Left lung (tissue), 10 donors: ENCODE results near the gene FANCC. TPM values are rescaled to one million over a fixed set of nuclear protein-coding genes. Genes with fewer than 3 reads are reported as not detected.

Experiments
- ATAC-seq: fragments of 200-7000 bp; cut with Tn5 transposase; one replicate; pipeline ENCODE4 v1.9.1; 2020; ENCODE audit warnings: moderate library complexity
- DNase-seq, 4 donors: peaks; one replicate each; pipeline ENCODE4 v3.0.0-alpha.2; 2013 to 2020
- H3K27ac ChIP-seq, 2 donors: fragments of 200-600 bp; sonication (generic) in 1 of 2; one replicate each; pipeline versions ENCODE4 v1.5.0 to v1.8.0; 2020 to 2021
- H3K27me3 ChIP-seq, 2 donors: fragments of 200-600 bp; sonication (generic) in 1 of 2; one replicate each; pipeline versions ENCODE4 v1.5.0 to v1.8.0; 2020 to 2021
- H3K36me3 ChIP-seq, 2 donors: fragments of 200-600 bp; sonication (generic) in 1 of 2; one replicate each; pipeline versions ENCODE4 v1.5.0 to v1.8.0; 2020 to 2021
- H3K4me1 ChIP-seq, 2 donors: fragments of 200-600 bp; one replicate each; pipeline ENCODE4 v1.8.0; 2021
- H3K4me3 ChIP-seq, 2 donors: fragments of 200-600 bp; sonication (generic) in 1 of 2; one replicate each; pipeline versions ENCODE4 v1.5.0 to v1.8.0; 2020 to 2021; ENCODE audit warnings: mild to moderate bottlenecking in 1 of 2
- H3K9me3 ChIP-seq, 2 donors: fragments of 200-600 bp; sonication (generic) in 1 of 2; one replicate each; pipeline versions ENCODE4 v1.5.0 to v1.8.0; 2020 to 2021
- intact Hi-C, 2 donors: fragments of 100-400 bp; cut with DNase I; formaldehyde crosslinking; loops; one replicate each; pipeline versions ENCODE4 v1.11.2 to v1.14.2; 2022
- polyA plus RNA-seq, 6 donors: library from polyadenylated mRNA; unstranded; fragments of 120-200 nt; gene quantifications; one replicate each; pipeline ENCODE4 v1.2.1, GENCODE V29; 2013; ENCODE audit not compliant: insufficient read length in 6 of 6
- total RNA-seq, 2 donors: library from RNA; stranded (reverse); fragmentation: NEBNext Ultra II Directional; extraction: Animal tissue kit (Norgen Biotek cat#: 25700); gene quantifications; one replicate each; pipeline ENCODE4 v1.2.1, GENCODE V29; 2021
- TF ChIP-seq, protein P1 (sequence below), 2 donors: fragments of 200-600 bp; sonication (generic) in 1 of 2; IDR thresholded peaks; one replicate each; pipeline versions ENCODE4 v1.5.0 to v1.8.0; 2021; ENCODE audit warnings: antibody characterized with exemption in 2 of 2
- donor health status: DM: no; HTN: yes; CAD: no.
- donor health status: DM: no; HTN: no; CAD: no.

FANCC gene
- total and polyA plus RNA-seq, 8 donors: 11.5 to 27.4 (median 25.7) TPM

DNA sequence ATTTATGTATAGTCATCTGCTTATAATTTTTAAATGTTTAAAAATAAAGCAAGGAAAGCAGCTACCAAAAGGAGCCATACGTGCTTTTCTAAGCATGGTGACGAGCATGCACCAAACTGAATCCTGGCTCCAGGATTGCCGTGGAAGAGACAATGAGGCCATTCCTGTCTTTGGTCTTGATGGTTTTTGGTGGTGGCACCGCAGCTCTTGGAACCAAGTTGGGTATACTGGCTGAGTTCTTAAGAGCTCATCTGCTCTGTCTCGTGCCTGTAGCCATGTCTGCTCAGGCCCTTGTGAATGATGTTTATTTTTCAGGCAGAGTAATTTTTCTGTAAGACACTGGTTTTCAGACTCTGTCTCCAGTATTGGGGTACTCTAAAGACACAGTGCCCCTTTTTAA, 246.1 kb downstream of the FANCC start:
- no peak overlapping the region for H3K4me3 ChIP-seq
- TF ChIP-seq, protein P1, sequence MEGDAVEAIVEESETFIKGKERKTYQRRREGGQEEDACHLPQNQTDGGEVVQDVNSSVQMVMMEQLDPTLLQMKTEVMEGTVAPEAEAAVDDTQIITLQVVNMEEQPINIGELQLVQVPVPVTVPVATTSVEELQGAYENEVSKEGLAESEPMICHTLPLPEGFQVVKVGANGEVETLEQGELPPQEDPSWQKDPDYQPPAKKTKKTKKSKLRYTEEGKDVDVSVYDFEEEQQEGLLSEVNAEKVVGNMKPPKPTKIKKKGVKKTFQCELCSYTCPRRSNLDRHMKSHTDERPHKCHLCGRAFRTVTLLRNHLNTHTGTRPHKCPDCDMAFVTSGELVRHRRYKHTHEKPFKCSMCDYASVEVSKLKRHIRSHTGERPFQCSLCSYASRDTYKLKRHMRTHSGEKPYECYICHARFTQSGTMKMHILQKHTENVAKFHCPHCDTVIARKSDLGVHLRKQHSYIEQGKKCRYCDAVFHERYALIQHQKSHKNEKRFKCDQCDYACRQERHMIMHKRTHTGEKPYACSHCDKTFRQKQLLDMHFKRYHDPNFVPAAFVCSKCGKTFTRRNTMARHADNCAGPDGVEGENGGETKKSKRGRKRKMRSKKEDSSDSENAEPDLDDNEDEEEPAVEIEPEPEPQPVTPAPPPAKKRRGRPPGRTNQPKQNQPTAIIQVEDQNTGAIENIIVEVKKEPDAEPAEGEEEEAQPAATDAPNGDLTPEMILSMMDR (IDR thresholded peaks at IDR 0.05): no peak
- DNase-seq: no peak
- peaks cover 0 to 33% of the 10 kb centered on the region in 2 donors for H3K36me3 ChIP-seq
- H3K27ac ChIP-seq: no peak overlapping the region
- H3K9me3 ChIP-seq: no peaks in the 10 kb centered on the region
- no peak for ATAC-seq
- intact Hi-C loops: no loop called here
- H3K27me3 ChIP-seq: no peaks in the 10 kb centered on the region
- peaks cover 10 to 23% of the 10 kb centered on the region in 2 donors for H3K4me1 ChIP-seq

DNA sequence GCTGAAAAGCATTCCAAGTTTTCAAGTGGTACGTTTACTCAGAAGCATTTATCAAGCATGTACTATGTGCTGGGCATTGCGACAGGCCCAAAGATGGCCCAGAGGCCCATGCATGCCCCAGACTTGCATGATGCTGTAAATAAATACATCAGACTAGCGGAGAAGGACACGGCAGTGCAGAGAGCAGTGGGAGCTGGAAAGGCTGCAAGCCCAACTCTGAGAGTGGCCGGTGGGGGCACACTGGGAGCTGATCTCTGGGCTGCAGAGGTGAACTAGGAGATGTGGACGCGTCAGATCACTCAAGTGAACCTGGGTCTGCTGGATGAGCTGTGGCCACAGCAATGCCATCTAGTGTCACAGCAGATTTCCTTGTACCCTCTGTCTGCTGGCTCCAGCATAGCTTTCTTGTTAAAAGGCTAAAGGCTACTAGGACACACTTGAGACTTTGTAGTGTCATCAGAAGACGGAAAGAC, 246.9 kb downstream of the FANCC start:
- peak; percentile 13 for ATAC-seq
- Histone ChIP-seq H3K36me3 (peaks cover 0 to 34% of the 10 kb centered on the region in 2 donors), H3K27ac (no peak overlapping the region), H3K4me1 (peaks cover 10 to 21% of the 10 kb centered on the region in 2 donors), H3K9me3 (no peaks in the 10 kb centered on the region), H3K27me3 (no peaks in the 10 kb centered on the region), H3K4me3 (no peak overlapping the region)
- TF ChIP-seq, protein P1 (IDR thresholded peaks at IDR 0.05): no peak
- intact Hi-C loops: no loop called here
- no peak for DNase-seq

DNA sequence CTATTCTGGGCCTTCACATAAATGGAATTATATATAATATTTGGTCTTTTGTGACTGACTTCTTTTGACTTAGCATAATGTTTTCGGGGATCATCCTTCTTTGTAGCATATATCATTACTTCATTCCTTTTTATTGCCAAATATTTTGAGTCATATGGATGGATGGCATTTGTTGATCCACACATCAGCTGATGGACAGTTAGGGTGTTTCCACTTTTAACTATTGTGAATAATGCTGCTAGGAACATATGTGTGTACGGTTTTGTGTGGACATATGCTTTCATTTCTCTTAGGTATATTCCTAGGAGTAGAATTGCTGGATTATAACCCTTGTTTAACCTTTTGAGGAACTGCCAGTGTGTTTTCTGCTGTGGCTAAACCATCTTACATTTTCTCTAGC, 249.6 kb downstream of the FANCC start:
- DNase-seq (no peak), ATAC-seq (no peak)
- Histone ChIP-seq H3K27ac (no peak overlapping the region), H3K9me3 (no peaks in the 10 kb centered on the region), H3K4me3 (no peak overlapping the region), H3K36me3 (peaks cover 0 to 59% of the 10 kb centered on the region in 2 donors), H3K4me1 (peaks cover 9 to 27% of the 10 kb centered on the region in 2 donors), H3K27me3 (no peaks in the 10 kb centered on the region)
- intact Hi-C loops: no loop called here
- TF ChIP-seq, protein P1 (IDR thresholded peaks at IDR 0.05): no peak

DNA sequence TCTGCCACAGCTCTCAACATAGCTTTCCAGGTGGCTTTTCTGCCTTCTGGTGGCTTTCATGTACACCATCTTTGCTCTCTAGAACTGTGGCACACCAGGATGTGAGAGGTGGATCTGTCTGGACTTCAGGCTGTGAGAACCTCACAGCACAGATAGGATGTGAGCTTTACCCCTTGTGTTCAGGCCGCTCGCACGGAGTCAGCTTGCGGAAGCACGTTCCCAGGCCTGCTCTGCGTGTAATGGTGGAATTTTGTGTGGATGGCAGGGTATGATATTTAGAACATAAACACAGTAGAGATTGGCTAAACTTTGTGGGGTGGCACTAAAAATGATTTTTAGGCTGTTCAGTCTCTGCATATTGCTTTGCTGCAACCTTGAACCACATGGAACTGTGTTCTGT, 250.5 kb downstream of the FANCC start:
- ATAC-seq (no peak), DNase-seq (no peak)
- Histone ChIP-seq H3K9me3 (no peaks in the 10 kb centered on the region), H3K36me3 (peaks cover 0 to 66% of the 10 kb centered on the region in 2 donors), H3K4me1 (peaks cover 4 to 24% of the 10 kb centered on the region in 2 donors), H3K27ac (no peak overlapping the region), H3K4me3 (no peak overlapping the region), H3K27me3 (no peaks in the 10 kb centered on the region)
- intact Hi-C loops: no loop called here
- TF ChIP-seq, protein P1 (IDR thresholded peaks at IDR 0.05): no peak

DNA sequence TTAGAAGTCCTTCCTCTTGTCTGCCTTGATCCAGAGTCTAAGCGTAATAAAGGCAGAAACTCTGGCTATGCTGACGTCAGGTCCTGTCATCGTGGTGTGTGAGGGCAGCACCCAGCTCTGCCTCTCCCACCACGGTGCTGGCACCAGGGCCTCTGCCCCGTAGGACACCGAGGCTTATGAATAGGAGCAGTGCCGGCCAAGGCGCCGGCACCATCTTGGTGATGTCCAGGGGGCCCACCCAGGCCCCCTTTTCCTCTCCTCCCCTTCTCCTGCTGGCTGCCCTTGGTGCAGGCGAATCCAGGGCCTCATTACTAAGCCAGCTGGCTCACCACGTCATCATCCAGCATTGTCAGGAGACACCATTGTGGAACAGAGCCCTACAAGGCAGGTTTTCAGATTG, 252.3 kb downstream of the FANCC start:
- Histone ChIP-seq H3K36me3 (peaks cover 0 to 66% of the 10 kb centered on the region in 2 donors), H3K9me3 (no peaks in the 10 kb centered on the region), H3K4me1 (peaks cover 0 to 23% of the 10 kb centered on the region in 2 donors), H3K27me3 (no peaks in the 10 kb centered on the region), H3K4me3 (no peak overlapping the region), H3K27ac (peak overlapping the region; percentile 16 to 21)
- intact Hi-C loops: no loop called here
- TF ChIP-seq, protein P1 (IDR thresholded peaks at IDR 0.05): no peak
- ATAC-seq: no peak
- DNase-seq: no peak
